ENCODE measurements around the gene TTC36.

GRCh38 chr11:118522571-118523072 lies 4.7 kb upstream of the TTC36 start:
- TF ChIP-seq, protein P1, sequence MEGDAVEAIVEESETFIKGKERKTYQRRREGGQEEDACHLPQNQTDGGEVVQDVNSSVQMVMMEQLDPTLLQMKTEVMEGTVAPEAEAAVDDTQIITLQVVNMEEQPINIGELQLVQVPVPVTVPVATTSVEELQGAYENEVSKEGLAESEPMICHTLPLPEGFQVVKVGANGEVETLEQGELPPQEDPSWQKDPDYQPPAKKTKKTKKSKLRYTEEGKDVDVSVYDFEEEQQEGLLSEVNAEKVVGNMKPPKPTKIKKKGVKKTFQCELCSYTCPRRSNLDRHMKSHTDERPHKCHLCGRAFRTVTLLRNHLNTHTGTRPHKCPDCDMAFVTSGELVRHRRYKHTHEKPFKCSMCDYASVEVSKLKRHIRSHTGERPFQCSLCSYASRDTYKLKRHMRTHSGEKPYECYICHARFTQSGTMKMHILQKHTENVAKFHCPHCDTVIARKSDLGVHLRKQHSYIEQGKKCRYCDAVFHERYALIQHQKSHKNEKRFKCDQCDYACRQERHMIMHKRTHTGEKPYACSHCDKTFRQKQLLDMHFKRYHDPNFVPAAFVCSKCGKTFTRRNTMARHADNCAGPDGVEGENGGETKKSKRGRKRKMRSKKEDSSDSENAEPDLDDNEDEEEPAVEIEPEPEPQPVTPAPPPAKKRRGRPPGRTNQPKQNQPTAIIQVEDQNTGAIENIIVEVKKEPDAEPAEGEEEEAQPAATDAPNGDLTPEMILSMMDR (IDR thresholded peaks at IDR 0.05), result peak in 1 of 3 experiments; percentile 42
- TF ChIP-seq POLR2A (IDR thresholded peaks at IDR 0.05; ENCODE audit: low read depth), result no peak

All from esophagus muscularis mucosa (tissue), 3 donors.